ENCODE measurements around the gene APOE.
"Not testable (repeated sequence)": the region's sequence is repeated elsewhere in the genome, so short reads cannot be mapped to it uniquely, and the experiment has no call there.

The APOE gene

GRCh38 chr19:44884566-44884965, 21.0 kb upstream of the APOE start:
- DNase-seq (ENCODE audit: low spot score) = no peak

- DNase-seq (ENCODE audit: low spot score) = no peak
Observed at GRCh38 chr19:44886141-44886540, 19.5 kb upstream of the APOE start.

- DNase-seq (ENCODE audit: low spot score) = no peak
Observed at GRCh38 chr19:44887648-44888047, 17.9 kb upstream of the APOE start.

GRCh38 chr19:44888335-44888734, 17.3 kb upstream of the APOE start:
- DNase-seq (ENCODE audit: low spot score) = not testable (repeated sequence)

- DNase-seq (ENCODE audit: low spot score) = no peak
Observed at GRCh38 chr19:44889830-44890365, 15.7 kb upstream of the APOE start.

- DNase-seq (ENCODE audit: low spot score) = no peak
Observed at GRCh38 chr19:44890366-44891015, 15.1 kb upstream of the APOE start.

- peak; percentile 100 for DNase-seq (ENCODE audit: low spot score)
Observed at GRCh38 chr19:44891016-44891882, 14.3 kb upstream of the APOE start, which contains the start of gene TOMM40. TSS of gene TOMM40 (plus strand) at chr19:44891254. CDS start at chr19:44891416, 162 bp downstream.

GRCh38 chr19:44892932-44893331, 12.7 kb upstream of the APOE start:
- no peak for DNase-seq (ENCODE audit: low spot score)

- no peak for DNase-seq (ENCODE audit: low spot score)
Observed at GRCh38 chr19:44893332-44894051, 12.1 kb upstream of the APOE start.

GRCh38 chr19:44894052-44894400, 11.6 kb upstream of the APOE start:
- DNase-seq (ENCODE audit: low spot score) = no peak

GRCh38 chr19:44894946-44895345, 10.7 kb upstream of the APOE start:
- no peak for DNase-seq (ENCODE audit: low spot score)

GRCh38 chr19:44897835-44898234, 7.8 kb upstream of the APOE start:
- DNase-seq (ENCODE audit: low spot score) = no peak

GRCh38 chr19:44900328-44901244, 5.0 kb upstream of the APOE start:
- no peak for DNase-seq (ENCODE audit: low spot score)

- DNase-seq (ENCODE audit: low spot score) = no peak
Observed at GRCh38 chr19:44903216-44903601, 2.4 kb upstream of the APOE start.

GRCh38 chr19:44903602-44904425, 1.8 kb upstream of the APOE start:
- DNase-seq (ENCODE audit: low spot score) = peak; percentile 65

- DNase-seq (ENCODE audit: low spot score) = no peak
Observed at GRCh38 chr19:44904426-44904994, 1.1 kb upstream of the APOE start.

GRCh38 chr19:44907613-44908012, 2.0 kb downstream of the APOE start:
- DNase-seq (ENCODE audit: low spot score) = no peak

GRCh38 chr19:44908074-44908835, 2.7 kb downstream of the APOE start:
- DNase-seq (ENCODE audit: low spot score) = no peak

GRCh38 chr19:44908836-44909261, 3.3 kb downstream of the APOE start:
- no peak for DNase-seq (ENCODE audit: low spot score)

Data from CD4-positive, alpha-beta T cell treated with Interleukin-6 at 100 ng/mL for 8 hours (primary cell).